Non-pigmented ciliary epithelial cell (primary cell): ENCODE data around the gene FRAS1.
"Not testable (repeated sequence)": the region's sequence is repeated elsewhere in the genome, so short reads cannot be mapped to it uniquely, and the experiment has no call there.

Experiments used
- DNase-seq: peaks from one replicate; pipeline ENCODE4 v3.0.0-alpha.2; 2010; ENCODE audit warnings: low read depth

FRAS1 gene

DNA sequence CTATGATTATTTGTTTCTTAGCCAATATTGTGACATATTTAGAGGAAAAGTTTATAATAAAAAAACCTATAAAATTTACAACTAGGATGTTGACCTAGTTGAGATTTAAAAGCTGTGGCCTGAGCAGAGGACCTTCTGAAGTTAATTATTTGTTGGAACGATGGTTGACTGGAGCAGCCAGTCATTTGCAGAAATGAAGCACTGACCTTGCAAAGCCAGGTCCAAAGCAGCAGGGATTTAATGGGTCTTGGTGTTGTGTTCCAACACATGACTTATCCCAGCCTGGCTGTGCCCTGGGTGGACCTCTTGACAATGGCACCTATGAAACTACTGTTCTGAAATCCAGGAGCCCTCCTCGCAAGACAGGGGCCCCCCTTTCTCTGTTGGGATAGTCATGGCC is 235.2 kb downstream of the FRAS1 start:
- DNase-seq = no peak

DNA sequence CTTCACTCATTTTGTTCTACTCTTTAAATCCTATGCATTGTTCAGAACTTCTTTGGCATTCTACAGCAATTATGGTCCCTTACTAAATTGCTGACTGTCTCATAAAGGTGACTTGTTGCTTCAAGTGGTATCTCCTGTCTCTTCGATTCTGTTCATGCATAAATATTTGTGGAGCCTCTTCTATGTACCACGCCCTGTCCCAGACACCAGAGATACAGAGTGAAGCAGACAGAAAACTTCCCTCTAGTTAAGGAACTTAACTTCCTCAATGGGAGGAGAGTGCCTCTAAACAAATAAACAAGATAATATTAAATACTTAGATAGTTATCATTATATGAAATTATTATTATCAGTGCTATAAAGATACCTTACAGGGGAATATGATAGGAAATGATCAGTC is 235.7 kb downstream of the FRAS1 start:
- no peak for DNase-seq

GRCh38 chr4:78293348-78293747 is 236.2 kb downstream of the FRAS1 start:
- DNase-seq = no peak

- DNase-seq = peak; percentile 83
Measured at GRCh38 chr4:78293821-78294301, 236.7 kb downstream of the FRAS1 start.

DNA sequence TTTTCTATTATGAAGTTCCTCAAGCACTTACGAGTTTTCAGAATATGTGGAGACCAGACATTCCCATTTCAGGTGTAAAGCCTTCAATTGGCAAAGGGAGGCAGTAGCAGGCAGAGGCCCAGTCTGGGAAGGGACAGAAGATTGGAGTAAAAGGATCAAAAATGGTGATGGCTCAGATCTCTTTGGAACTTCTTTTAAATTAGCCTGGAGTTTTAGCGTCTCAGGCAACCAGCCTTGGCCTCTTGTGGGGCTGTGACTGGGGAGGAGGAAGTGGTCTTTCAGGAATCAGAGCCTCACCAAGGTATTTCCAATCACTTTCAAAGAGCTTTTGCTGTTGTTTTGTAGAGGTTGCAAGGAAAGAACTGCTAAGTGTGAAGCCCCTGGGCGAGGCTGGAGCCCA is 239.1 kb downstream of the FRAS1 start:
- DNase-seq = no peak

- DNase-seq = no peak
Measured at GRCh38 chr4:78297116-78297800, 240.1 kb downstream of the FRAS1 start.

DNA sequence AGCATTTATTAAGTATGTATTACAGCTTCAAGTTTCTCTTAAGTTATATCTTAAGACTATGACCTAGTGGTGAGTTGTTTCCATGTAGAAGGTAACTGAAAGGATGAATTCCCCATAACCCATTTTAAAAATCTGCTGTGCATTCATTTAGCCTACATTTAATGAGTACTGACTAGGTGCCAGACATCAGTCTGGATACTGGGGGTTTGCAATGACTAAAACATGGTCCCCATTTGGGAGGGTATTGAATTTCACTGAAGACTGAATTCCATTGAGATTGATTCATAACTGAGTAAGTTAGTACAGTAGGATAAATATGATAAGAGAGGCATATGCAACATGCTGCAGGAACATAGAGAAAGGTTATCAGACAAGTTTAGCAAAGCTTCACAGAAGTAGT is 241.5 kb downstream of the FRAS1 start:
- no peak for DNase-seq

GRCh38 chr4:78299565-78299972 is 242.4 kb downstream of the FRAS1 start:
- DNase-seq = no peak

- DNase-seq = not testable (repeated sequence)
Measured at GRCh38 chr4:78307263-78307662, 250.1 kb downstream of the FRAS1 start.

GRCh38 chr4:78308517-78308916 is 251.4 kb downstream of the FRAS1 start:
- DNase-seq = no peak

DNA sequence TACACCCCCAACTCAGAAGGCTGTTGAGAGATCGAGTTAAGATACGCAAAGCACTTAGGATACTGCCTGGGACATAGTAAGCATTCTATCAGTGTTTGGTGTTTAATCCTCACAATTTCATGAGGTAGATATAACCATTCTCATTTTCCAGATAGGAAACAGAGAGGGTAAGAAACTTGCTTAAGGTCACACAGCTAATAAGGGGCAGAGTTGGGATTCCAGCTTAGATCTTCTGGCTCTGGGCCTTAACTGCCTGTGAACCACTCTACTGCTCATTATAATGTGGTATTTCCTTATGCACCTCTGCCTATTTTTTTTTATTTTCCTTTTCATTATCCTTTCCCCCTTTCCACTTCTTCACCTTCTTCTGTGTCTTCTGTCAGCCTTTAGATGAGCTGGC is 252.2 kb downstream of the FRAS1 start:
- DNase-seq = no peak

- DNase-seq = no peak
Measured at GRCh38 chr4:78310007-78310739, 253.1 kb downstream of the FRAS1 start.

- no peak for DNase-seq
Measured at GRCh38 chr4:78310740-78311115, 253.6 kb downstream of the FRAS1 start.

DNA sequence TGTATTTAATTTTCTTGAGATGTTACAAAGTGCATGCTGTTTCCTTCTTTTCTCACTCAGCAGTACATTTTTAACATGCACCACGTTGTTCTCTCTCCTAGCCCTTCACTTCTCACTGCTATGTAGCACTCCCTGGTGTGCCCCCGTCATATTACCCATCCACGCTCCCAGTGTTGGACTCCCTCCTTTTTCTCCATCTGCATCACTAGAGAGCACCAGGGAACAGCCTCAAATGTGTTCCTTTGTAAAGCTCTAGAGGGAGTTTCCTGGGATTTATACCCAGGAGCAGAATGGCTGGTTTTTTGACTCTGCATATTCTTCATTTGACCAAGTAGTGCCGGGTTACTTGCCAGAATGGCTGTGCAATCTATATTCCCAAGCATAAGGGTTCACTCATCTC is 254.2 kb downstream of the FRAS1 start:
- no peak for DNase-seq

GRCh38 chr4:78312989-78313753 is 256.0 kb downstream of the FRAS1 start:
- DNase-seq = no peak

DNA sequence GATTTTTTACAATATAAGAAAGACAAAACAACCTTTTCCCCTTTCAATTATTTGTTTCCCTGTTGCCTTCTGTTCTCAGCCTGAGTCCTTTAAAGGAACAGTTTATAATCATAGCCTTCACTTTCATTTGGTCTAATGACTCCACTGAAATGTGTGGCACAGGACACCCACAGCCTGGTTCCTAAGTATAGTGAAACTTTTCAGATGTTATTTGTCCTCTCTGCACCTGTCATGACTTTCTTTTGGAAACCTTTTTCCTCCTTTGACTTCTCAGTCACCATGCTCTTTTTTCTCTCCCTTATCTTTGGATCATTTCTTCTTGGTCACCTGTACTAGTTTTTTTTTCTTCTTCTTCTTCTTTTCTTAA is 256.6 kb downstream of the FRAS1 start:
- DNase-seq = no peak

GRCh38 chr4:78318126-78318525 is 261.0 kb downstream of the FRAS1 start:
- DNase-seq = no peak

GRCh38 chr4:78320349-78320935 is 263.3 kb downstream of the FRAS1 start:
- DNase-seq = peak; percentile 11

GRCh38 chr4:78322032-78322431 is 264.9 kb downstream of the FRAS1 start:
- no peak for DNase-seq

DNA sequence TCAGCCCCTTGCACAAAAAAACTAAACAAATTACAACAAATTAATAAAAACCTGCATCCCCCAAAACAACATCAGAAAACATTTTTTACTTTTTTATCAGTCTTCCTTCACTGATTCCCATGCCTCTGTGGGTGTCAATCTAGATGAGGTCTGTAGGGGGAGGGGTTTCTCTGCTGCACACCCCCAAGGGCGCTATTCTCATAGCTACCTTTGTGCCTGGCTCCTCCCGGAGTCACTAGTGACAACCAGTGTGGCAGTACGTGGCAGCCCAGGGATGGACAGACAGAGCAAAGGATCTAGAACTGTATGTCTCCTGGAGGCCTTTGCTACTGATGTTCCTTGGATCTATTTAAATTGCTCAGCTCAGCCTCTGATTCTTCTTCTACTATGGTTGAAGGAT is 266.3 kb downstream of the FRAS1 start:
- no peak for DNase-seq

DNA sequence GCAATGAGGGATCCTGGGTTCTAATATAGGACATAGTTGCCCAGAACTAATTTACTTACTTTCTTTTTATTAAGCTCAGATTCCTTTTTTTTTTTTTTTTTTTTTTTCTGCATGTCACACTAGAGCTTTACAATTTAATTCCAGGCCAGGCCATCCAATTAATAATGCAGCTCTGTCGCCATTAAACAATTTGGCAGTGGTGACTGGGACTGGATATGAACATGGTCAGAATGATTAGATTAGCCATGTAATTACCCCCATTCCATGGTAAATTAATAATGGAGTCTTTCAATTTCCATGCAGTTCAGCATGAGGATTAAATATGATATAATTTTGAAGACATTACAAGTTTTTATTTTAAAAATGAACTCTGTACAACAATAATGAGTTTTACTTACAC is 267.5 kb downstream of the FRAS1 start:
- no peak for DNase-seq

DNA sequence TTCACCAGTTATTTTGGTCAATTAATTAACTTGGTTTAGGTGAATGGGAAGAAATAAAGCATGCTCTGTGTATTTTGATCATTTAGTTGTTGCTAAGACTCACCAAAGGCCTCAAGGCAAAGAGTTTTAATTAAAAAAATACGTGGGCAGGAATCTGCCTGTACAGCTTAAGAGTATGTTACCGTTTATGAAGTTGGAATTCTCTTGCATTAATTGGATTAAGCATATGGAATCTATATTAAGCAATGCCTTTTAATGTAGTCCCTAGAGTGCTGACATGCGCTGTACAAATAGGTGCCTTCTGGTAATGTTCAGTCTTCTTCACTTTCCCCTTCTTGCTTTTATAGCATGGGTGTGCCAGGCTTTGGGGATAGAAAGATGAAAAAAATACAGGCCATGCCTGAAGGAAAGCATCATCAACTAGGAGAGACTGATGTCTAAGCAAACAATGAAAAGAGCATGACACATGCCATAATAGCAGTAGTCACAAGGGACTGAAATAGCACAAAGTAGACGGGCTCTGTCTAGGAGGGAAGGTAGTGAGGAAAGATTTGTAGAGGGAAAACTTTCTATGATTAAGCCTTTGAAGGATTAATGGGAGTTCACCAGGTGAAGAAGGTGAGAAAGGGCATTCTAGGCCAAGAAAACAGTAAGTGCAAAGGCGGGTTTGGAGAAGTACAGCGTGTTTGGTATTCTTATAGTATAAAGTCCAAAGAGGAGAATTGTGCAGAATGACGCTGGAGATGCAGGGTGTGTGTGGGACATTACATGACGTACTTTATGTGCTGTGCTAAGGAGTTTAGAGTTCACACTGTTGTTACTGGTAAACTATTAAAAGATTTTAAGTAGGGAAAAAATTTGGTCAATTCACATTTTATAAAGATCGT is 268.4 kb downstream of the FRAS1 start:
- no peak for DNase-seq
